Right ventricle myocardium inferior (tissue), 1 donor: ENCODE results near the gene RAB13. TPM values are rescaled to one million over a fixed set of nuclear protein-coding genes. Genes with fewer than 3 reads are reported as not detected.
A peak's percentile ranks its signal among the peaks of the same experiment; 100 is the strongest.
"Not testable (repeated sequence)": the region's sequence is repeated elsewhere in the genome, so short reads cannot be mapped to it uniquely, and the experiment has no call there.

ENCODE experiments used
- ATAC-seq: fragments of 200-7000 bp; cut with Tn5 transposase; one replicate; pipeline ENCODE4 v1.9.1; 2020; ENCODE audit warnings: mild to moderate bottlenecking, moderate library complexity
- DNase-seq: peaks from one replicate; pipeline ENCODE4 v3.0.0; 2021; ENCODE audit errors: missing footprints
- intact Hi-C: fragments of 100-400 bp; cut with DNase I; formaldehyde crosslinking; loops from one replicate; pipeline ENCODE4 v1.11.0; 2022
- total RNA-seq: library from RNA; stranded (reverse); fragmentation: NEBNext Ultra II Directional; extraction: Animal tissue kit (Norgen Biotek cat#: 25700); gene quantifications from one replicate; pipeline ENCODE4 v1.2.1, GENCODE V29; 2021
- donor health status: DM: no; HTN: yes; CAD: no; lungs with severe emphysema.

The RAB13 gene
- total RNA-seq, 1 donor from 2014 or later, result 61.4 TPM

GRCh38 chr1:153984123-153984894 lies 1.8 kb downstream of the RAB13 start:
- ATAC-seq (no peak), DNase-seq (no peak)
- intact Hi-C loops, result loop anchor here (10.0 kb wide), 1 partner anchor 470 kb away; no protein-coding TSS in a partner anchor

GRCh38 chr1:153981735-153982134 lies 4.4 kb downstream of the RAB13 start:
- intact Hi-C loops, result loop anchor here (10.0 kb wide), 1 partner anchor 467 kb away; no protein-coding TSS in a partner anchor
- not testable (repeated sequence) for DNase-seq, ATAC-seq

DNA sequence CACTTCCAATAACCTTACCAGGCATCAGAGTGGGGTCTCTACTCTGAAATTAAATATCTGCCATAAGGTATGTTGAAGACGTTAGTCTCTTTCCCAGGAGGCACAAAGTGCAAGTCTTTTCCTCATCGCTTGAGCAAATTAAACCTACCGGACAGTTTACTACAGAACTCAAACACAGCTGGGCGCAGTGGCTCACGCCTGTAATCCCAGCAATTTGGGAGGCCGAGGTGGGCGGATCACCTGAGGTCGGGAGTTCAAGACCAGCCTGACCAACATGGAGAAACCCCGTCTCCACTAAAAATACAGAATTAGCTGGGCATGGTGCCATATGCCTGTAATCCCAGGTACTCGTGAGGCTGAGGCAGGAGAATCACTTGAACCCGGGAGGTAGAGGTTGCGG lies 7.0 kb downstream of the RAB13 start:
- ATAC-seq, DNase-seq, intact Hi-C loops: not testable (repeated sequence)

DNA sequence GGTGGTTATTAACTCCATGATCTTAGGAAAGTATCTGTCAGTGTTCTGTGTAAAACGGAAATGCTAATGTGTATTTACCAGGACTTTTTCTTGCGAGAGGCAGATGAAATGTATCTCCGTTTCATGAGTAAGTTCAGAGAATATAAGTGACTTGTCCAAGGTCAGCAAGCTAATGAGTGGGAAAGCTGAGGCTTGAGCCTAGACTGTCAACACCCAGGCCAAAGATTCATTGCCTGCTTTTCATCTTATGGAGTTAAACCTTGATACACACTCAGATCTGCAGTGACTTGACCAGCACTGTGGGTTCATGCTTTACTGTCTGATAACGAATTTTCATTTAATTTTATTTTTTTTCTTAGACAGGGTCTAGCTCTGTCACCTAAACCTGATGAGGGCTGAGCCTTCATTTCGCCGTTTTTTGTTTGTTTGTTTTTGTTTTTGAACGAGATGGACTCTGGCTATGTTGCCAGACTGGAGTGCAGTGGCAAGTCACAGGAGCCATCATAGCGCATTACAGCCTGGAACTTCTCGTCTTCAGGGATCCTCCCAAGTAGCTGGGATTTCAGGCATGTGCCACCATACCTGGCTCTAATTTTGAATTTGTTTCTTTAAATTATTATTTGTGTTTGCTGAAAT lies 7.7 kb downstream of the RAB13 start:
- ATAC-seq (no peak), DNase-seq (no peak)
- intact Hi-C loops, result no loop called here

- DNase-seq (peak; percentile 97), ATAC-seq (peak; percentile 96)
- intact Hi-C loops, result no loop called here
Observed at GRCh38 chr1:153977250-153978240, 8.6 kb downstream of the RAB13 start, which contains the start of gene JTB. TSS of gene JTB (minus strand) at chr1:153977674. CDS start at chr1:153977252, 422 bp downstream.

DNA sequence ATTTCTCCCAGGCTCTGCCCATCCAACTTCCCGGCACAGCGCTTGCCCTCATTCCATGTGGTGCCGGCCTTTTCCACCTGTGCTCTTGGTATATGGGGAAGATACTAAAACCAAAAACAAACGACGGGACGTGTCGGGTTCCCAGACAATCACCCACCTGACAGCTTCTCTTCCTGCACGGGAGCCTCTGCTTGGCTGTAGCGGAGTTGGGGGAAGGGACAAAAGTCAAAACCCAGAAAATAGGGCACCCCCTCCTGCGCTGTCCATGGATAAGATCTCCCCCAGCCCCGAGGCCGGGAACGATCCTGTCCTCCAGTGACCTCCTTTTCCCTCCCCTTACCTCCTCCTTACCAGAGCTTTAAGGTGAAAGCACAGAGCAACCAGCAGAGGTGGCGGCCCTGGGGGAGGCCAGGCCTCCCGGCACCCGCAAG lies 9.3 kb downstream of the RAB13 start:
- ATAC-seq, result peak; percentile 27
- DNase-seq, result no peak
- intact Hi-C loops, result no loop called here

DNA sequence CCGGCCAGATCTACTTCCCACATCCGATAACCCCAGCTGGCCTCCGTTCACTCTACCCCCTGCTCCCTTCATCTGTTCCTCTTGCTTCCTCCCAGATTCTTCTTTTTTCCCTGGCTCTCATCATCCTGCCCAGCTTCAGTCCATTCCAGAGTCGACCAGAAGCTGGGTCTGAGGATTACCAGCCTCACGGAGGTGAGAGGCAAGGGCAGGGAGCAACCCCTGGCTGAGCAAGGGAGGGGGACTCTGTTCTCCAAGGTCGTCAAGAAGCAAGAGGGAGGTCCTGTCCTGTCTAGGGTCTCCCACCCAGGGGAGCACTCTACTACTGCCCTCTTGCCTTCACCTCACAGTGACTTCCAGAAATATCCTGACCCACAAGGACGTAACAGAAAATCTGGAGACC lies 12.6 kb downstream of the RAB13 start:
- ATAC-seq (no peak), DNase-seq (no peak)
- intact Hi-C loops, result no loop called here

- intact Hi-C loops, result no loop called here
- DNase-seq (no peak), ATAC-seq (no peak)
Observed at GRCh38 chr1:153973071-153973470, 13.1 kb downstream of the RAB13 start.

GRCh38 chr1:153970346-153970745 lies 15.8 kb downstream of the RAB13 start:
- ATAC-seq (no peak), DNase-seq (no peak)
- intact Hi-C loops, result no loop called here

DNA sequence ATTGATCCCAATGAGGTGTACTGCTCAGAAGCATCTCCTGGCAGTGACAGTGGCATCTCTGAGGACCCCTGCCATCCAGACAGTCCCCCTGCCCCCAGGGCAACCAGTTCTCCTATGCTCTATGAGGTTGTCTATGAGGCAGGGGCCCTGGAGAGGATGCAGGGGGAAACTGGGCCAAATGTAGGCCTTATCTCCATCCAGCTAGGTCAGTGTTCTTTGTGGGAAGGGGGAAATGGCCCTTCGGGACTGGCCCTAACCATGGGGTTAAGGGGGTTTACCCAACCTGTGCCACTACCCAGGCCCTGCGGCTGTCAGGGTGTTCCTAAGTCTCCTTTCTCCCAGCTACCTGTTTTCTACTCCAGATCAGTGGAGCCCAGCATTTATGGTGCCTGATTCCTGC lies 17.2 kb downstream of the RAB13 start:
- intact Hi-C loops, result no loop called here
- no peak for DNase-seq
- no peak for ATAC-seq

GRCh38 chr1:153968408-153968807 lies 17.7 kb downstream of the RAB13 start:
- ATAC-seq (no peak), DNase-seq (no peak)
- intact Hi-C loops, result no loop called here

DNA sequence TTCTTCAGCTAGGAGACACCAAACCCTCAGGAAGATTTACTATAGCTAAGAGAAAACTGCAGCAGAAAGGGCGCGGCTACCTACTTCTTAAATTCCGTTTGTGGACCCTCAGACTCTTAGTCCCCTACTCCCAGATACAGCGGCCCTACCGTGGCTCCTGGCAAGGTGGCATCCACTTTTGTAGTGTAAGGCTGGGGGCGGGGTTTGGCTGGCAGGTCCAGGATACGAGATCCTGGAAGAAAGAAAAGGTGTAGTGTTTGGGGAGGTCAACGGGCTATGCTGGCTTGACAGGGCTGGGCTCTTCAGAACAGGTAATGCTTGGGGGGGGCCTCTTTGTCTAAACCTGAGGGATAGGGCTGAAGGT lies 18.2 kb downstream of the RAB13 start:
- DNase-seq (no peak), ATAC-seq (no peak)
- intact Hi-C loops, result loop anchor here (1.0 kb wide), 1 partner anchor 41 kb away; no protein-coding TSS in a partner anchor

DNA sequence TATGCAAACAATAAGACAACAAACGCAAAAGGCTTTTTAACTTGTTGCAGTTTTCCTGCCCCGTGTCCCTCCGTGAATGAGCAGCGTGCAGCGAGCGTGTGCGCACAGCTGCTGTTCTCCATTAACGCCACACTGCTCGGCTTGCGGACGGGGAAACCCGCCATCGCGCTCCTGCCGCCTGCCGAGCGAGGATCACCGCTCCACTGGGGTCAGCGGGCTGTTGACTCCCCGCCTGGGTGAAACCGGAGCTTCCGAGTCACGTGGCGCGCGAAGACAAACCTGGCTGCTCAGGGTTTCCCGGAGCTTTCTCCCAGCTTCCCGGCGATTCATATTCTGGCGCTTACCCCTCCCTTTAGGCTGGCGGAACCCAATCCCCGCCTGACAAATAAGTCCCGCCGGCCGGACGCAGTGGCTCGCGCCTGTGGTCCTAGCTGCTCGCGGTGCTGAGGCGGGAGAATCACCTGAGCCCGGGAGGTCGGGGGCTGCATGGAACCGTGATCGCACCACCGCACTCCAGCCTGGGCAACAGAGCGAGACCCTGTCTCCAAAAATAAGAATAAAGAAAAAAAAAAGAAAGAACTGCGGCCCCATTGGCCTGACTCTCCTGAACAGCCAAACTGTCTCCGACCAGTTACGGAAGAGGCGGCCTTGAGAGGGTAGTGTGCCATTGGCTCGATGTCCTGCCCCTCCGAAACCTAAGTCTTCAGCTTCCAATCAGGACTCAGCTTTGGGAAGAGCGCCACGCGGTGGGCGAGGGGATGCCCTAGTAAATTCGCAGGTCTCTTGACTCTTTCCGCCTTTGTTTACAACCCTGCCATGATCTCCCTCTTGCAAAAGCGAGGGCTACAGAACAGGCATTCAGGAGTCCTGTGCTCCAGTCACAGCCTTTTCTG lies 18.8 kb downstream of the RAB13 start, which contains the start of gene CREB3L4:
Gene CREB3L4, plus strand, starts transcription at position 796 of the 893 bp plus-strand sequence. CDS start 624 bp downstream, outside the sequence.
- ATAC-seq (peak; percentile 88), DNase-seq (peak; percentile 95)
- intact Hi-C loops, result loop anchor here (1.0 kb wide), 1 partner anchor 40 kb away; no protein-coding TSS in a partner anchor

DNA sequence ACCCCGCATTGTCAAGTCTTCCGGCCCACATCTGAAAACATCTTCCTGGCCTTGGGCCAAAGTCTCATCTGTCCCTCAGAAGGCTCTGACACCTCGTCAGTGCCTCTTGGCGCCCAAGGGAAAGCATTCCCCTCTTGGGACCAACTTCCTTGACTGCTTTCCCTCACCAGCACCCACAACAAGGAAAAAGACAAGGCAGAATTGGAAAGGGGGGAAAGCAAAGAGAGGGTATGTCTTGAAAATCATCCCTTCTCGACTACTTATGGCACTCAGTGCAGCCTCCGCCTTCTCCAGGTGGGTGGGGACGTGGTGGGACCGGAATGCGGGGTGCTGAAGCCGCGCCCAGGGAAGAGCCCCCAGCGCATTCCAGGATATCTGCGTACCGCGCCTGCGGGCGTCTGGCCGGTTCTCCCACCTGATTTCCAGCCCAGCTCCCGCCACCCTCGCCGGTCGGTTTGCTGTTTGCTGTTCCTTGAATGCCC lies 22.2 kb downstream of the RAB13 start:
- intact Hi-C loops, result no loop called here
- ATAC-seq (no peak), DNase-seq (peak; percentile 43)

DNA sequence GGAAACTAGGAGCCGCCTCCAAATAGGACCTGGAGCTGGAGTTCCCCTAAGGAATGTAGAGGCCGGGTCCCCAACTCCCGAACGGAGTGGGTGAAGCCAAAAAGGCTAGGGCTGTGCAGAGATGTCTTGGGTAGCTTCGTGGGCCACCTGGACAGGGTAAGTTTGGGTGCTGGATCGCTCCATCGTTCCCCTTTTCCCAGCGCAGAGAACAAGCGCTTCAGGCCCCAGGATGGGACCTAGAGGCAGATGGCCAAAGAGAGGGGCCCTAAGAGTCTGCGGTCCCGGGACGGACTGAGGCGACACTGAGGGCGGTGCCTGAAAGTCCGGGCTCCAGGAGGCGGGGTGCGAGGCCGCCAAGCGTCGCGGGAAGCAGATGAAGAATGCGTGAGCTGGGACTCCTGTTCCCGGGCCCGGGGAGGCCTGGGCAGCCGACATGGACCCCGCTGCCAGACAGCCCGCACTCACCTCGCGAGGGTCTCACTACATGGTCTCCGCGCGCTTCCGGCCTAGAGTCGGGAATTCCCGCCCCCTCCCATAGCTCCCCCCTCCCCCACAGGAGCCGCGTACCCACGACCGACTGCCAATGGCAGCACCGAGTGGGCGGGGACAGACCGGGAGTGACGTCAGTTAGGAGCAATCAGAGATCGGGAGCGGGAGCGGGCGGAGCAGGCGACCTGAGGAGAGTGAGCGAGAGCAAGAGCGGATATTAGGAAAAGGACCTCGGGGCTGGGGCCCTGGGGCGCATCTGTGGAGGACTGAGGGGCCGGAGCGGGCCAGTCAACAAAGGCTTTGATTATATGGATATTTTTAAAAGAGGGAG lies 22.9 kb downstream of the RAB13 start, which contains the start of gene SLC39A1:
Gene SLC39A1, minus strand, starts transcription at position 508 of the 820 bp plus-strand sequence. CDS start 822 bp downstream, outside the sequence.
- peak; percentile 82 for ATAC-seq
- peak; percentile 99 for DNase-seq
- intact Hi-C loops, result no loop called here
